Measurements from ENCODE around the gene DCP1B.

- TF ChIP-seq EP300 (IDR thresholded peaks at IDR 0.05) = no peak
- no peak for TF ChIP-seq CTCF (IDR thresholded peaks at IDR 0.05)
- TF ChIP-seq CEBPB (IDR thresholded peaks at IDR 0.05) = no peak
- no peak for TF ChIP-seq ZSCAN20 (CRISPR knock-in tag; IDR thresholded peaks at IDR 0.05)
These were observed 15.1 kb downstream of the DCP1B start for GRCh38 chr12:1989111-1989510.
